Neural cell (in vitro differentiated cells): ENCODE data around the gene COL5A1. TPM values are rescaled to one million over a fixed set of nuclear protein-coding genes. Genes with fewer than 3 reads are reported as not detected.

Source experiments
- H2AFZ ChIP-seq: fragments of 200-600, 300-800 bp; sonication (generic), shearing (Covaris generic); 2 replicates; pipeline ENCODE4 v1.6.0; 2014; ENCODE audit warnings: low read depth, mild to moderate bottlenecking, antibody characterized with exemption, low read length, moderate library complexity
- H3F3A ChIP-seq: fragments of 200-600 bp; shearing (Covaris generic); 2 replicates; pipeline ENCODE4 v1.6.1; 2016; ENCODE audit warnings: mild to moderate bottlenecking, moderate library complexity, mixed read lengths, antibody characterized with exemption, low read length; ENCODE audit not compliant: insufficient read depth, poor library complexity, severe bottlenecking
- H3K27ac ChIP-seq: fragments of 200-600, 300-800 bp; sonication (generic), shearing (Covaris generic); 2 replicates; pipeline ENCODE4 v1.5.1; 2014; ENCODE audit warnings: mild to moderate bottlenecking, low read length, moderate library complexity
- H3K27me3 ChIP-seq: fragments of 300-800, 200-600 bp; sonication (generic), shearing (Covaris generic); 2 replicates; pipeline ENCODE4 v1.6.0; 2014; ENCODE audit warnings: mild to moderate bottlenecking, low read depth, low read length, moderate library complexity; ENCODE audit not compliant: insufficient read depth
- H3K36me3 ChIP-seq: fragments of 300-800, 200-600 bp; sonication (generic), shearing (Covaris generic); 2 replicates; pipeline ENCODE4 v1.5.1; 2014; ENCODE audit warnings: mild to moderate bottlenecking, antibody characterized with exemption, low read length, moderate library complexity; ENCODE audit not compliant: insufficient read depth
- H3K4me2 ChIP-seq: fragments of 300-800, 200-600 bp; sonication (generic), shearing (Covaris generic); 2 replicates; pipeline ENCODE4 v1.6.0; 2014; ENCODE audit warnings: mild to moderate bottlenecking, low read length
- H3K4me3 ChIP-seq: fragments of 300-800, 200-600 bp; sonication (generic), shearing (Covaris generic); 2 replicates; pipeline ENCODE4 v1.5.1; 2014; ENCODE audit warnings: mild to moderate bottlenecking, low read length, moderate library complexity
- H3K79me2 ChIP-seq: fragments of 200-600 bp; shearing (Covaris generic); replicated peaks from 2 replicates; pipeline ENCODE4 v1.6.0; 2014; ENCODE audit warnings: mild to moderate bottlenecking, low read length, moderate library complexity; ENCODE audit not compliant: insufficient read depth
- H3K9ac ChIP-seq: fragments of 300-800, 200-600 bp; sonication (generic), shearing (Covaris generic); 2 replicates; pipeline ENCODE4 v1.6.1; 2016; ENCODE audit warnings: mild to moderate bottlenecking, low read length, mixed read lengths
- H3K9me2 ChIP-seq: fragments of 200-600 bp; shearing (Covaris generic); 2 replicates; pipeline ENCODE4 v1.6.1; 2016; ENCODE audit warnings: mild to moderate bottlenecking, low read length, mixed read lengths; ENCODE audit not compliant: insufficient read depth
- H3K9me3 ChIP-seq: fragments of 200-600, 300-800 bp; sonication (generic), shearing (Covaris generic); 2 replicates; pipeline ENCODE4 v1.6.1; 2016; ENCODE audit warnings: mild to moderate bottlenecking, mixed run types, low read length, moderate library complexity, mixed read lengths
- H4K20me1 ChIP-seq: fragments of 200-600 bp; shearing (Covaris generic); 2 replicates; pipeline ENCODE4 v1.6.1; 2016; ENCODE audit warnings: mild to moderate bottlenecking, mixed run types; ENCODE audit not compliant: insufficient read depth
- EP300 ChIP-seq: fragments of 450-650 bp; conservative IDR thresholded peaks from 2 replicates; pipeline ENCODE4 v1.6.1; 2014; ENCODE audit warnings: antibody characterized with exemption, mild to moderate bottlenecking, moderate library complexity; ENCODE audit not compliant: poor library complexity, severe bottlenecking
- EZH2 ChIP-seq: fragments of 200-600, 300-800 bp; shearing (Covaris generic), sonication (generic); IDR thresholded peaks from 2 replicates; pipeline ENCODE4 v1.6.1; 2014; ENCODE audit warnings: antibody characterized with exemption, low read length, borderline replicate concordance, mild to moderate bottlenecking; ENCODE audit not compliant: insufficient read depth, poor library complexity, severe bottlenecking
- MXI1 ChIP-seq: fragments of 450-650 bp; conservative IDR thresholded peaks from 2 replicates; pipeline ENCODE4 v1.6.1; 2014; ENCODE audit warnings: antibody characterized with exemption, mild to moderate bottlenecking; ENCODE audit not compliant: poor library complexity, severe bottlenecking
- POLR2AphosphoS5 ChIP-seq: IDR thresholded peaks from 2 replicates; pipeline ENCODE4 v1.6.1; 2012
- RAD21 ChIP-seq: fragments of 450-650 bp; conservative IDR thresholded peaks from 2 replicates; pipeline ENCODE4 v1.6.1; 2014; ENCODE audit warnings: antibody characterized with exemption, mild to moderate bottlenecking, moderate library complexity
- SMC3 ChIP-seq: fragments of 450-650 bp; conservative IDR thresholded peaks from 2 replicates; pipeline ENCODE4 v1.6.1; 2014; ENCODE audit warnings: antibody characterized with exemption, mild to moderate bottlenecking, moderate library complexity; ENCODE audit not compliant: poor library complexity
- TAF1 ChIP-seq: IDR thresholded peaks from 2 replicates; pipeline ENCODE4 v1.6.1; 2012; ENCODE audit warnings: low read depth
- polyA plus RNA-seq: library from polyadenylated mRNA; depleted of rRNA; stranded (reverse); fragments of >200 nt; gene quantifications from 2 replicates; pipeline ENCODE4 v1.2.3, GENCODE V29; 2014
- TF ChIP-seq, protein P1 (sequence below): fragments of 450-650 bp; IDR thresholded peaks from 2 replicates; pipeline ENCODE4 v1.5.1; 2014; ENCODE audit warnings: antibody characterized with exemption, mild to moderate bottlenecking, moderate library complexity; ENCODE audit not compliant: poor library complexity, severe bottlenecking
- TF ChIP-seq, protein P2 (sequence below): IDR thresholded peaks from 2 replicates; pipeline ENCODE4 v1.6.1; 2012; ENCODE audit warnings: borderline replicate concordance

COL5A1 gene
- polyA plus RNA-seq, 1 donor from 2014 or later = not detected

DNA sequence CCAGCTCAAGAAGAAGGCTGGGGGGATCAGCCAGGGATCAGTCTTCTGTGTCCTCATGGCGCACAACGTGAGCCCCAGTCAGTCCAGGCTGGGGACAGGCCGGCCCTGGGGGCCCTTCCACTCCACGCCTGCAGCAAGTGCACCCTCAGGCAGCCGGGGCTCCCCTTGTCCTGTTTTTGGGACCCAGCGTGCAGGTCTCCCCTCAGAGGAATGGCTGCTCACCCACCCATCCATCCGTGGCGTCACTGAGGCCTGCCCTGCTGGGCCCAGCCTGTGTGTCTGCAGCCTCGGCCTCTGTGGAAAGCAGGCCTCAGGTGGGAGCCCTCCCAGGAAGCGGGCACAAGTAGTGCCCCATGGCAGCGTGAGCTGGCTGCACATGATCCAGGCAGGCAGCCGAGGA lies 186.4 kb downstream of the COL5A1 start:
- TF ChIP-seq RAD21 (no peak), POLR2AphosphoS5 (no peak), EZH2 (no peak), MXI1 (no peak), SMC3 (no peak), TAF1 (no peak), EP300 (no peak)
- TF ChIP-seq, protein P1, sequence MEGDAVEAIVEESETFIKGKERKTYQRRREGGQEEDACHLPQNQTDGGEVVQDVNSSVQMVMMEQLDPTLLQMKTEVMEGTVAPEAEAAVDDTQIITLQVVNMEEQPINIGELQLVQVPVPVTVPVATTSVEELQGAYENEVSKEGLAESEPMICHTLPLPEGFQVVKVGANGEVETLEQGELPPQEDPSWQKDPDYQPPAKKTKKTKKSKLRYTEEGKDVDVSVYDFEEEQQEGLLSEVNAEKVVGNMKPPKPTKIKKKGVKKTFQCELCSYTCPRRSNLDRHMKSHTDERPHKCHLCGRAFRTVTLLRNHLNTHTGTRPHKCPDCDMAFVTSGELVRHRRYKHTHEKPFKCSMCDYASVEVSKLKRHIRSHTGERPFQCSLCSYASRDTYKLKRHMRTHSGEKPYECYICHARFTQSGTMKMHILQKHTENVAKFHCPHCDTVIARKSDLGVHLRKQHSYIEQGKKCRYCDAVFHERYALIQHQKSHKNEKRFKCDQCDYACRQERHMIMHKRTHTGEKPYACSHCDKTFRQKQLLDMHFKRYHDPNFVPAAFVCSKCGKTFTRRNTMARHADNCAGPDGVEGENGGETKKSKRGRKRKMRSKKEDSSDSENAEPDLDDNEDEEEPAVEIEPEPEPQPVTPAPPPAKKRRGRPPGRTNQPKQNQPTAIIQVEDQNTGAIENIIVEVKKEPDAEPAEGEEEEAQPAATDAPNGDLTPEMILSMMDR = no peak
- TF ChIP-seq, protein P2, sequence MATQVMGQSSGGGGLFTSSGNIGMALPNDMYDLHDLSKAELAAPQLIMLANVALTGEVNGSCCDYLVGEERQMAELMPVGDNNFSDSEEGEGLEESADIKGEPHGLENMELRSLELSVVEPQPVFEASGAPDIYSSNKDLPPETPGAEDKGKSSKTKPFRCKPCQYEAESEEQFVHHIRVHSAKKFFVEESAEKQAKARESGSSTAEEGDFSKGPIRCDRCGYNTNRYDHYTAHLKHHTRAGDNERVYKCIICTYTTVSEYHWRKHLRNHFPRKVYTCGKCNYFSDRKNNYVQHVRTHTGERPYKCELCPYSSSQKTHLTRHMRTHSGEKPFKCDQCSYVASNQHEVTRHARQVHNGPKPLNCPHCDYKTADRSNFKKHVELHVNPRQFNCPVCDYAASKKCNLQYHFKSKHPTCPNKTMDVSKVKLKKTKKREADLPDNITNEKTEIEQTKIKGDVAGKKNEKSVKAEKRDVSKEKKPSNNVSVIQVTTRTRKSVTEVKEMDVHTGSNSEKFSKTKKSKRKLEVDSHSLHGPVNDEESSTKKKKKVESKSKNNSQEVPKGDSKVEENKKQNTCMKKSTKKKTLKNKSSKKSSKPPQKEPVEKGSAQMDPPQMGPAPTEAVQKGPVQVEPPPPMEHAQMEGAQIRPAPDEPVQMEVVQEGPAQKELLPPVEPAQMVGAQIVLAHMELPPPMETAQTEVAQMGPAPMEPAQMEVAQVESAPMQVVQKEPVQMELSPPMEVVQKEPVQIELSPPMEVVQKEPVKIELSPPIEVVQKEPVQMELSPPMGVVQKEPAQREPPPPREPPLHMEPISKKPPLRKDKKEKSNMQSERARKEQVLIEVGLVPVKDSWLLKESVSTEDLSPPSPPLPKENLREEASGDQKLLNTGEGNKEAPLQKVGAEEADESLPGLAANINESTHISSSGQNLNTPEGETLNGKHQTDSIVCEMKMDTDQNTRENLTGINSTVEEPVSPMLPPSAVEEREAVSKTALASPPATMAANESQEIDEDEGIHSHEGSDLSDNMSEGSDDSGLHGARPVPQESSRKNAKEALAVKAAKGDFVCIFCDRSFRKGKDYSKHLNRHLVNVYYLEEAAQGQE = no peak
- no peak overlapping the region for H3K4me3 ChIP-seq
- no peaks in the 10 kb centered on the region for H3F3A ChIP-seq
- H3K4me2 ChIP-seq = no peak overlapping the region
- no peaks in the 10 kb centered on the region for H3K79me2 ChIP-seq
- H3K36me3 ChIP-seq = no peaks in the 10 kb centered on the region
- no peak overlapping the region for H2AFZ ChIP-seq
- no peaks in the 10 kb centered on the region for H3K9me2 ChIP-seq
- H3K27ac ChIP-seq = no peak overlapping the region
- no peak overlapping the region for H3K9ac ChIP-seq
- no peaks in the 10 kb centered on the region for H4K20me1 ChIP-seq
- no peaks in the 10 kb centered on the region for H3K9me3 ChIP-seq
- no peaks in the 10 kb centered on the region for H3K27me3 ChIP-seq

DNA sequence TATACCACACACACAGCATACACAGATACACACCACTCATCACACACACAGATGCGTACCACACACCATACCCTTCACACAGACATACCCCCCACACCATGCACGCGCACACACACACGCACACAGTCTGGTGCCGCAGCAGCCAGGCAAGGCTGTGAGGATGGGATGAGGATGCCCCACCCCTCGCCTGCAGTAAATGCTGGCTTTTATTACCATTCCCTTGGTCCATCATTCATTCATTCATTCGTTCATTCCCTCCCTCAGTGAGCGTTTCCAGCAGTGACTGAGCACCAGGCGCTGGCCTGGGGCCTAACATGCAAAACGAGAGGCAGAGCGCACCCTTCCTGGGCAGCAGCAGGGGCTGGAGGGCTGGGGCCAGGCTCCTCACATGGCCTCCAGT lies 187.3 kb downstream of the COL5A1 start:
- Histone ChIP-seq H3K4me3 (no peak overlapping the region), H4K20me1 (no peaks in the 10 kb centered on the region), H3K9me3 (no peaks in the 10 kb centered on the region), H3K9ac (no peak overlapping the region), H3K79me2 (no peaks in the 10 kb centered on the region), H3K36me3 (no peaks in the 10 kb centered on the region), H3K4me2 (no peak overlapping the region), H2AFZ (no peak overlapping the region), H3K9me2 (no peaks in the 10 kb centered on the region), H3K27me3 (no peaks in the 10 kb centered on the region), H3F3A (no peaks in the 10 kb centered on the region), H3K27ac (no peak overlapping the region)
- TF ChIP-seq, protein P1 = no peak
- no peak for TF ChIP-seq POLR2AphosphoS5
- no peak for TF ChIP-seq MXI1
- no peak for TF ChIP-seq SMC3
- no peak for TF ChIP-seq EP300
- TF ChIP-seq RAD21 = no peak
- no peak for TF ChIP-seq EZH2
- TF ChIP-seq, protein P2 = no peak
- no peak for TF ChIP-seq TAF1
